HG02938 (cell line): ENCODE data around the gene SPATS2.

ENCODE experiments used
- ATAC-seq: cut with Tn5 transposase; IDR thresholded peaks from one replicate; pipeline ENCODE4 v1.9.1; 2021; ENCODE audit warnings: mild to moderate bottlenecking, moderate library complexity; ENCODE audit not compliant: unreplicated experiment

The SPATS2 gene

GRCh38 chr12:49458816-49459215 lies 91.6 kb downstream of the SPATS2 start:
- no peak for ATAC-seq

- ATAC-seq, result no peak
Observed at GRCh38 chr12:49461221-49461620, 94.0 kb downstream of the SPATS2 start.

GRCh38 chr12:49462083-49462744 lies 95.0 kb downstream of the SPATS2 start:
- no peak for ATAC-seq

- ATAC-seq, result no peak
Observed at GRCh38 chr12:49465132-49465531, 97.9 kb downstream of the SPATS2 start.

- no peak for ATAC-seq
Observed at GRCh38 chr12:49470986-49471385, 103.7 kb downstream of the SPATS2 start.

- ATAC-seq, result no peak
Observed at GRCh38 chr12:49471557-49471956, 104.3 kb downstream of the SPATS2 start.

GRCh38 chr12:49476091-49476490 lies 108.8 kb downstream of the SPATS2 start:
- no peak for ATAC-seq

GRCh38 chr12:49478949-49479664 lies 111.8 kb downstream of the SPATS2 start:
- no peak for ATAC-seq

- no peak for ATAC-seq
Observed at GRCh38 chr12:49482095-49483051, 115.1 kb downstream of the SPATS2 start.

DNA sequence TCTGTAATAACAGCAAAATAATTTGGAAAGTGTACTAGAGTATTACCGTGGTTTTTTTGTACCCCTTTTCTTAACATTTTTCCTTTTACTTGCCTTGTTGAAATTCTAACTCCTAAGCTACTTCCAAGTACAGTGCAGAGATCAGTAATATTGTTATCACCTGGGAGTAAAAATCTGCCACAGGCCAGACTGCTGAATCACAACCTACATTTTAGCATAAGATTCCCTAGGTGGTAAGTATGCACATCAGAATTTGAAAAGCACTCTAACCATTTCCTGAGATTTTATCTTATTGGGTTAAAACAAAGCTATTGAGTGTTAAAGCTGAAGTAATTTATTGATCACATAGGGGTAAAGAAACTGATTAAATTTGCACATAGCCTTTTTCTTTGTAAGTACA lies 116.4 kb downstream of the SPATS2 start:
- ATAC-seq, result no peak

- ATAC-seq, result no peak
Observed at GRCh38 chr12:49487605-49488004, 120.3 kb downstream of the SPATS2 start.

- ATAC-seq, result no peak
Observed at GRCh38 chr12:49489154-49489553, 121.9 kb downstream of the SPATS2 start.

- no peak for ATAC-seq
Observed at GRCh38 chr12:49489720-49490119, 122.5 kb downstream of the SPATS2 start.

- no peak for ATAC-seq
Observed at GRCh38 chr12:49491823-49492222, 124.6 kb downstream of the SPATS2 start.

GRCh38 chr12:49493900-49494299 lies 126.6 kb downstream of the SPATS2 start:
- no peak for ATAC-seq

GRCh38 chr12:49496417-49497360 lies 129.4 kb downstream of the SPATS2 start:
- no peak for ATAC-seq

- ATAC-seq, result no peak
Observed at GRCh38 chr12:49501895-49502294, 134.6 kb downstream of the SPATS2 start.

DNA sequence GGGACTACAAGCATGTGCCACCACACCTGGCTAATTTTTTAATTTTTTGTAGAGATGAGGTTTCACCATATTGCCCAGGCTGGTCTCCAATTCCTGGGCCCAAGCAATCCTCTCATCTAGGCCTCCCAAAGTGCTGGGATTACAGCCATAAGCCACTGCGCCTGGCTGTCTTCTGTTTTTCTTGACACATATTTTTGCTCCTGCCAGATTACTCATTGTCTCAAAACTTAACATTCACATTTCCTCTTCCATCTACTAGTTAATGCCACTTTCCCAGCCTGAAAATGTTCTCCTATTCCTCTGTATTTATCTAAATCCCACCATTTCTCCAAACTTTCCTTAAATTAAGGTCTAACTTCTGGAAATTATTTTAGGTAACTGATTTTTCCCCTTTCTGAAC lies 135.3 kb downstream of the SPATS2 start:
- no peak for ATAC-seq

- no peak for ATAC-seq
Observed at GRCh38 chr12:49503674-49504180, 136.5 kb downstream of the SPATS2 start.

GRCh38 chr12:49505672-49506071 lies 138.4 kb downstream of the SPATS2 start:
- no peak for ATAC-seq
